Suprapubic skin (tissue), 4 donors: ENCODE results near the gene GNAZ. TPM values are rescaled to one million over a fixed set of nuclear protein-coding genes. Genes with fewer than 3 reads are reported as not detected.

ENCODE experiments used
- DNase-seq, 2 donors: peaks; one replicate each; pipeline ENCODE4 v3.0.0-alpha.2; 2019; ENCODE audit warnings: low spot score in 2 of 2
- H3K27ac ChIP-seq: fragments of 200-600 bp; sonication (generic); one replicate; pipeline ENCODE4 v1.5.1; 2019
- H3K27me3 ChIP-seq: fragments of 200-600 bp; sonication (generic); one replicate; pipeline ENCODE4 v1.5.1; 2019
- H3K36me3 ChIP-seq: fragments of 200-600 bp; sonication (generic); one replicate; pipeline ENCODE4 v1.5.1; 2019
- H3K4me1 ChIP-seq: fragments of 200-600 bp; sonication (generic); one replicate; pipeline ENCODE4 v1.5.1; 2019
- H3K4me3 ChIP-seq: fragments of 200-600 bp; sonication (generic); one replicate; pipeline ENCODE4 v1.5.1; 2019; ENCODE audit warnings: mild to moderate bottlenecking
- H3K9me3 ChIP-seq: fragments of 200-600 bp; sonication (generic); one replicate; pipeline ENCODE4 v1.5.1; 2019
- EP300 ChIP-seq: sonication (generic); formaldehyde crosslinking; IDR thresholded peaks from one replicate; pipeline ENCODE4 v1.6.1; 2017; ENCODE audit warnings: antibody characterized with exemption
- POLR2A ChIP-seq, 2 donors: fragments of 450-650 bp; IDR thresholded peaks; one replicate each; pipeline ENCODE4 v1.6.1; 2017; ENCODE audit warnings: antibody characterized with exemption in 2 of 2, mild to moderate bottlenecking in 2 of 2, moderate library complexity in 2 of 2
- POLR2AphosphoS5 ChIP-seq, 3 donors: sonication (generic); formaldehyde crosslinking; IDR thresholded peaks; one replicate each; pipeline ENCODE4 v1.6.1; 2017; ENCODE audit warnings: antibody characterized with exemption in 3 of 3
- WGBS: methylation state at CpG from one replicate; pipeline ENCODE4 v1.1.5; 2018; 5-methylcytosine and 5-hydroxymethylcytosine counted together
- total RNA-seq, 4 donors: library from RNA; depleted of rRNA; stranded (reverse); fragments of >200 nt; gene quantifications; one replicate each; pipeline ENCODE4 v1.1.0, GENCODE V29; 2016
- TF ChIP-seq, protein P1 (sequence below), 2 donors: fragments of 200-600 bp in 1 of 2; fragments of 450-650 bp in 1 of 2; sonication (generic) in 1 of 2; IDR thresholded peaks; one replicate each; pipeline ENCODE4 v1.5.1; 2016 to 2019; ENCODE audit warnings: antibody characterized with exemption in 2 of 2, mild to moderate bottlenecking in 1 of 2, moderate library complexity in 1 of 2

GNAZ gene
- total RNA-seq, 4 donors from 2014 or later: 2.1 to 5.8 (median 3.0) TPM

DNA sequence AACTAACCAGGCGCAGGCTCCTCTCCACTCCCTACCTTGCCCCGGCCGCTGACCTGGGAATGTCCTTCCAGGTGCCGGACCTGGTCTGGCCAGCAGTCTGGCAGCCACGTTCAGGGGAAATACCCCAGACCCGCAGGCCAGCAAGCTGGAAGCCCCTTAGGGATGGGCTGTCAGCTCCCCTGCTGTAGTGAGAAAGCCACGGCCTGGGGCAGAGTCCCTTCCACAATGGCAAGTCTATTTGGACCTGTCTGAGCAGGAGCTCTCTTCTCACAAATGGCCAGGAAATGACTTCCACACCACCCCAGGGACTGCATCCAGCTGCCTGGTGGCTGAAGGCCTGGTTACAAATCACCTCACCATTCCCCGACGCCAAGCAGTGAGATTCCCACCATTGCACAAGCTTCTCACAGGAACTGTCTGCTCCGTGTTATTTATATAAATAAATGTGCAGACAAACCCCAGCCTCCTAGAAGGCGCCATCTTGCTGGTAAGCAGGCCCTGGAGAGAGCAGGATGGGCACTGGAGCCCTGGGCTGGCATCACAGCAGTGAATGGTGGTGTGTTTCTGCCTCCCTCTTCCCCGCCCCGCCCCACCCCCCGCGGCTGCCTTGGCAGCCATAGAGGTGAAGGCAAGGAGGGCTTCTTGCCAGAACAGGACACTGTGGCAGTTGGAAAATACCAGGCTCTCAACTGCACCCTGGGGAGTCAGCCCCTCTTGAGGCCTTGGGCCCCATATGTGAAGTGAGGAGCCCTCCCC is 47.8 kb downstream of the GNAZ start:
- Histone ChIP-seq H3K27ac (no peak overlapping the region), H3K9me3 (no peaks in the 10 kb centered on the region), H3K4me3 (no peak overlapping the region), H3K36me3 (no peaks in the 10 kb centered on the region), H3K27me3 (no peaks in the 10 kb centered on the region), H3K4me1 (no peaks in the 10 kb centered on the region)
- TF ChIP-seq POLR2A (IDR thresholded peaks at IDR 0.05): no peak
- no peak for TF ChIP-seq EP300
- no peak for TF ChIP-seq POLR2AphosphoS5 (IDR thresholded peaks at IDR 0.05)
- TF ChIP-seq, protein P1, sequence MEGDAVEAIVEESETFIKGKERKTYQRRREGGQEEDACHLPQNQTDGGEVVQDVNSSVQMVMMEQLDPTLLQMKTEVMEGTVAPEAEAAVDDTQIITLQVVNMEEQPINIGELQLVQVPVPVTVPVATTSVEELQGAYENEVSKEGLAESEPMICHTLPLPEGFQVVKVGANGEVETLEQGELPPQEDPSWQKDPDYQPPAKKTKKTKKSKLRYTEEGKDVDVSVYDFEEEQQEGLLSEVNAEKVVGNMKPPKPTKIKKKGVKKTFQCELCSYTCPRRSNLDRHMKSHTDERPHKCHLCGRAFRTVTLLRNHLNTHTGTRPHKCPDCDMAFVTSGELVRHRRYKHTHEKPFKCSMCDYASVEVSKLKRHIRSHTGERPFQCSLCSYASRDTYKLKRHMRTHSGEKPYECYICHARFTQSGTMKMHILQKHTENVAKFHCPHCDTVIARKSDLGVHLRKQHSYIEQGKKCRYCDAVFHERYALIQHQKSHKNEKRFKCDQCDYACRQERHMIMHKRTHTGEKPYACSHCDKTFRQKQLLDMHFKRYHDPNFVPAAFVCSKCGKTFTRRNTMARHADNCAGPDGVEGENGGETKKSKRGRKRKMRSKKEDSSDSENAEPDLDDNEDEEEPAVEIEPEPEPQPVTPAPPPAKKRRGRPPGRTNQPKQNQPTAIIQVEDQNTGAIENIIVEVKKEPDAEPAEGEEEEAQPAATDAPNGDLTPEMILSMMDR (IDR thresholded peaks at IDR 0.05): no peak
- WGBS: 80% methylated on average over 11 of the region's 15 CpGs
- DNase-seq: no peak

DNA sequence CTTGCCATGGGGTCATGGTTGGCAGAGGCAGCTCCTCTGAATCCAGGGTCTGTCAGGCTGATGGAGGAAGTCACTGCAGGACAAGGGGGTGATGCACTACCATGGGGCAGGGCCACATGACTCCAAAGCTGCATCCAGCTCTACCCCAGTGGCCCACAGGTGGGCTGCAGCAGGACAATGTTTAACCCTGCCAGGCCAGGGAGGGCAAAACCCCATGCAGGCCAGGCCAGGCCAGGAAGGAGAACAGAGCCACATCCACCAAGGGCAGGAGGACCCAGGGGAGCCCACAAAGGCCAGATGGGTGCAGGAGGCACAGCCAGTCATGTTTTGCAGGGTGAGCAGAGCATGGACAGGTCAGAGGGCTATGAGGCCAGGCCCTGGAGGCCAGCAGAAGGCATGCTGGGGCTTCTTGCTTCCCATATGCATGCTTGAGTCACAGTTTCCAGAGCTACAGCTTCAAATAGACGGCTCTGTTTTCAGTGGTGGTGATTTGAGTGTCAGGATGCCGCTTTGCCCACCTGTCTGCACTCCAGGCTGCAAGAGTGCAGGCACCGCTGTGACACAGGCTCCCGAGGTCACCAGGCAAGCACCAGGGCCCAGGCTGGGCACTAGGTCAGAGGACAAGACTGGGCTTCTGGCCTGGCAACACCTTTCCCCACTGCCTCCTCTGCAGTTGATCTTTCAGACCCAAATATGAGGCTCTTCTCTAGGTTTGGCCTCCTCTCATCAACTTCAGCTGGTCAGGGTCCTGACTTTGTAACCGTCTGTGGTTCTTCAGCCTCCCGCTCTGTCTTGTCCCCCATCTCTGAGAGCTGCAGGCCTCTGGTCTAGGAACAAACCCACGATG is 48.6 kb downstream of the GNAZ start:
- WGBS: 95% methylated on average over 5 of the region's 7 CpGs
- Histone ChIP-seq H3K27me3 (no peaks in the 10 kb centered on the region), H3K4me3 (no peak overlapping the region), H3K4me1 (no peaks in the 10 kb centered on the region), H3K27ac (no peak overlapping the region), H3K9me3 (no peaks in the 10 kb centered on the region), H3K36me3 (no peaks in the 10 kb centered on the region)
- DNase-seq: no peak
- TF ChIP-seq POLR2A (IDR thresholded peaks at IDR 0.05): no peak
- TF ChIP-seq, protein P1 (IDR thresholded peaks at IDR 0.05): no peak

DNA sequence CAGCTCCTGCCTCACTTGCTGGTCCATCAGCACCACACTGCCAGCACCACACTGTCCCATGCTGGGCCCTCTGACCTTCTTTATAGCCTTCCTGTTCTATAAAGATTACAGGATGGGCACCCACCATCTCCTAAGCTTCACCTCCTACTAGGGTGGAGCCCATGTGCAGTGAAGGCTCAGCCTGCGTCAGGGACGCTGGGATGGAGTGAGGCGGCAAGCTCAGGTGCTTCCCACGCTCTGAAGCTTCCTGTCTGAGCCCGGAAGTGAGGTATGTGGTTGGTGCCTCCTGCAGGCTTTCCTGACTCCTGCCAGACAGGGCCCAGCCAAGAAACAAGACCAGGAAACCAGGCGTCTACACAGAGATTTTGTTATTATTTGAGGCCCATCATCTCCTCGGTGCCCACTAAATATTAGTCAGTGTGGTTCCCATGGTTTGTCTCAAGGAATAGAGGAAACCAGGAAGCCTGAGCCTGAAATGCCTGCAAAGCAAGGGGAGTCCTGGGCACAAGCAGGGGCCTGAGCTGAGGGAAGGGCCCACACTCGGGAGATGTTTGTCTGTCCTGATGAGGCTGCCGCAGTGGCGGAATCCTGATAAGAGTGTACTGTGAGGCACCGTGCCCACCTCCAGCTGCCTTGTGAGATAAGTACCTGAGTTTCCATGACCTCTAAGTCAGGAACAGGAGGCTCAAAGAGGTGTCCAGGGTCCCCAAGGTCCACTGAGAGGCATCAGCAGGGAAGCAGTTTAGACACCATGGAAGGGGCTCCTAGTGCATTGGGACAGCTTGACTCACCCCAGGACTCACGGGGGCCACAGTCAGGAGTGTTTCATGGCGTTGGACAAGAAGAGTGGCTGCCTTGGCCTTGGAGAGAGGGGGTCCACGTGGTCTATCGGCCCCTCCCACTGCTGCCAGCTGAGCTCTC is 49.4 kb downstream of the GNAZ start:
- TF ChIP-seq POLR2AphosphoS5 (IDR thresholded peaks at IDR 0.05): no peak
- TF ChIP-seq, protein P1 (IDR thresholded peaks at IDR 0.05): no peak
- no peak for TF ChIP-seq EP300
- no peak for TF ChIP-seq POLR2A (IDR thresholded peaks at IDR 0.05)
- 87% methylated on average over 11 of the region's 15 CpGs for WGBS
- Histone ChIP-seq H3K27ac (no peak overlapping the region), H3K4me3 (no peak overlapping the region), H3K9me3 (no peaks in the 10 kb centered on the region), H3K4me1 (no peaks in the 10 kb centered on the region), H3K36me3 (no peaks in the 10 kb centered on the region), H3K27me3 (no peaks in the 10 kb centered on the region)
- no peak for DNase-seq

DNA sequence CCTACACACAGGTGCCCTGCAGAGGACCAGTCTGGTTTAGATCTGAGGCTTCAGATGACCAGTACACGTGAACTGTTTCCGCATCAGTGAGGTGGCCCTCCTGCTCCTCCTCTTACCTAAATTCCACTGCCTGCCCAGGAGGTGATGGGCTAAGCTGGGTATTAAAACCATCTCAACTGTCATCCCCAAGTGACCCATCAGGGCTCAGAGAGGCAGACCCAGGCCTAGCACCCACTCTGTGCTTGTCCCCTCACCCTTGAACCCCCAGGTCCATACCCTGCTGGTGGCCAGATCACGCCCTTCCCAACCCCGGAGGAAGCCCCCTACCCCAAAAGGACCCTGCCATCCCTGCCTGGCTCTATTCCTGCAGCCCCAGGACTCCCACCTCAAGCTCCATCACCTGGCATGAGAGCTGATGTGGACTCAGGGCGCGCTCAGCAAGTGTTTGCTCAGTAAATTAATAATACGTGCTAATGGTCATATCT is 50.1 kb downstream of the GNAZ start:
- DNase-seq: no peak
- WGBS: 95% methylated on average over 5 of the region's 7 CpGs
- H3K27ac ChIP-seq: no peak overlapping the region
- H3K4me3 ChIP-seq: no peak overlapping the region
- TF ChIP-seq POLR2AphosphoS5 (IDR thresholded peaks at IDR 0.05) (no peak), POLR2A (IDR thresholded peaks at IDR 0.05) (no peak), EP300 (no peak)
- TF ChIP-seq, protein P1 (IDR thresholded peaks at IDR 0.05): no peak
- no peaks in the 10 kb centered on the region for H3K4me1 ChIP-seq
- H3K36me3 ChIP-seq: no peaks in the 10 kb centered on the region
- H3K27me3 ChIP-seq: no peaks in the 10 kb centered on the region
- H3K9me3 ChIP-seq: no peaks in the 10 kb centered on the region
